ENCODE data around the gene CDKN2D. TPM values are rescaled to one million over a fixed set of nuclear protein-coding genes. Genes with fewer than 3 reads are reported as not detected.
"Not testable (repeated sequence)": the region's sequence is repeated elsewhere in the genome, so short reads cannot be mapped to it uniquely, and the experiment has no call there.

The CDKN2D gene
- total RNA-seq, 4 donors from 2014 or later: 14.4 to 20.2 (median 15.9) TPM

DNA sequence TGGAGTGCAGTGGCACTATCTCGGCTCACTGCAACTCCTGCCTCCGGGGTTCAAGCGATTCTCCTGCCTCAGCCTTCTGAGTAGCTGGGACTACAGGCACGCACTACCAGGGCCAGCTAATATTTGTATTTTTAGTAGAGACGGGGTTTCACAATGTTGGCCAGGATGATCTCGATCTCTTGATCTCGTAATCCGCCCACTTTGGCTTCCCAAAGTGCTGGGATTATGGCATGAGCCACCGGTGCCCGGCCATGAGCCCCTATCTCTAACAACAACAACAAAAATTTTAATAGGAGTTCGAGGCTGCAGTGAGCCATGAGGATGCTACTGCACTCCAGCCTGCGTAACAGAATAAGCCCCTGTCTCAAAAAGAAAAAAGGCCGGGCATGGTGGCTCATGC lies 13.3 kb upstream of the CDKN2D start:
- Histone ChIP-seq H3K4me3 (no peak overlapping the region), H3K4me1 (peaks cover 0 to 10% (median 0%) of the 10 kb centered on the region in 4 donors), H3K27ac (no peak overlapping the region), H3K9me3 (no peaks in the 10 kb centered on the region), H3K36me3 (no peaks in the 10 kb centered on the region), H3K27me3 (peaks cover 0 to 4% of the 10 kb centered on the region in 2 donors)
- TF ChIP-seq EP300 (IDR thresholded peaks at IDR 0.05) (no peak), CTCF (IDR thresholded peaks at IDR 0.05) (no peak), POLR2A (IDR thresholded peaks at IDR 0.05) (no peak)
- no peak for DNase-seq (ENCODE audit: low spot score in 2 of 2)
- 88% methylated on average over 13 of the region's 13 CpGs for WGBS, 2 donors

GRCh38 chr19:10580979-10581631 lies 12.3 kb upstream of the CDKN2D start:
- no peaks in the 10 kb centered on the region for H3K27me3 ChIP-seq
- WGBS, 2 donors: 23 to 29% methylated on average over 24 to 31 of the region's 31 CpGs

DNA sequence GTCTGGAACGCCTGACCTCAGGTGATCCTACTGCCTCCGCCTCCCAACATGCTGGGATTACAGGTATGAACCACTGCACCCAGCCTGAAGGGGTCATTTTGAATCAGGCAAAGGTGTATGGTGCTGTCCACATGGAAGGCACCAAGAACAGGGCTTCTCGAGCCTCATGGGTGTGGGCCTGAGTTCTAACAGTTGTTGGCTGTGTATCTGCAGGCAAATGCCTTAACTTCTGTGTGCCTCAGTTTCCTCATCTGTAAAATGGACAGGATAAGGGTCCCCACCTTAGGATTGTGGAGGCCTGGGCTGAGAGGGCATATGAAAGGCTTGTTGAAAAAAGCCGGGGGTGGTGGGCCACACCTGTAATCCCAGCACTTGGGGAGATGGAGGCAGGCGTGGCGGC lies 9.2 kb upstream of the CDKN2D start:
- Histone ChIP-seq H3K27ac (no peak overlapping the region), H3K4me1 (peaks cover 0 to 9% (median 0%) of the 10 kb centered on the region in 4 donors), H3K4me3 (no peak overlapping the region), H3K36me3 (no peaks in the 10 kb centered on the region), H3K27me3 (no peaks in the 10 kb centered on the region), H3K9me3 (no peaks in the 10 kb centered on the region)
- WGBS, 2 donors: 86 to 91% methylated on average over 6 of the region's 6 CpGs
- TF ChIP-seq CTCF (IDR thresholded peaks at IDR 0.05) (no peak), EP300 (IDR thresholded peaks at IDR 0.05) (no peak), POLR2A (IDR thresholded peaks at IDR 0.05) (no peak)
- no peak for DNase-seq (ENCODE audit: low spot score in 2 of 2)

More at GRCh38 chr19:10580979-10581631, 12.3 kb upstream of the CDKN2D start:
- H3K27ac ChIP-seq: peak overlapping the region in 1 of 4 donors; percentile 71
- no peaks in the 10 kb centered on the region for H3K9me3 ChIP-seq
- TF ChIP-seq CTCF (IDR thresholded peaks at IDR 0.05): peak; percentile 98 to 100 (median 99)
- TF ChIP-seq POLR2A (IDR thresholded peaks at IDR 0.05): no peak
- peak; percentile 53 to 64 for TF ChIP-seq EP300 (IDR thresholded peaks at IDR 0.05)
- peaks cover 0 to 9% (median 0%) of the 10 kb centered on the region in 4 donors for H3K4me1 ChIP-seq
- DNase-seq (ENCODE audit: low spot score in 2 of 2): peak; percentile 88 to 97
- no peak overlapping the region for H3K4me3 ChIP-seq
- H3K36me3 ChIP-seq: no peaks in the 10 kb centered on the region

DNA sequence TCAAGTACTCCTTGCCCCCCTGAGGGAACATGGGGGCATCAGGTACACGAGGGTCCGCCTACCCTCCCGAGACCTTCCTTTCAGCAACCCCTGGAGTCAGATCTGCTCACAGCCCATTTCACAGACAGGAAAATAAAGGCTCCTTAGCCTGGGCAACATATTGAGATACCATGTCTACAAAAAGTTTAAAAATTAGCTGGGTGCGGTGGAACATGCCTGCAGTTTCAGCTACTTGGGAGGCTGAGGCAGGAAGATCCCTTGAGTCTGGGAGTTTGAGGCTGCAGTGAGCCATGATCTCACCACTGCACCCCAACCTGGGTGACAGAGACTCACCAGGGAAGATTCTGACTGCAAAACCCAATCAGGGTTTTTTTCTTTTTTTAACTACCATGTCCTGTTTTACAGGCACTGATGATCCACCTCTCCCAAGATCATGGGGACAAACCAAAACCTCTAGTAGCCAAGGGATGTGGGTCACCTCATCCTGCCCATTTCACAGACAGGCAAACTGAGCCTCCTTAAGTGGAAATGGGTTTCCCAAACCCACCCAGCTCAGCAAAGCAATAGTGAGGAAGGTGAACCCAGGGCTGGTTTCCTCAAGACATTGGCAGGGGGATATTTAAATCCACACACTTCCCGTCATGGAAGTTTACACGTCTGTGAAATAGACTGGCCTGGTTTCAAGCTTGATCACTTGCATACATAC lies 6.4 kb upstream of the CDKN2D start:
- H3K4me1 ChIP-seq: peaks cover 0 to 6% (median 0%) of the 10 kb centered on the region in 4 donors
- no peak overlapping the region for H3K27ac ChIP-seq
- H3K27me3 ChIP-seq: no peaks in the 10 kb centered on the region
- WGBS, 2 donors: 81 to 83% methylated on average over 6 of the region's 6 CpGs
- no peak for DNase-seq (ENCODE audit: low spot score in 2 of 2)
- no peak overlapping the region for H3K4me3 ChIP-seq
- H3K36me3 ChIP-seq: no peaks in the 10 kb centered on the region
- H3K9me3 ChIP-seq: no peaks in the 10 kb centered on the region
- TF ChIP-seq CTCF (IDR thresholded peaks at IDR 0.05) (no peak), EP300 (IDR thresholded peaks at IDR 0.05) (no peak), POLR2A (IDR thresholded peaks at IDR 0.05) (no peak)

- WGBS, 2 donors: 84 to 85% methylated on average over 8 of the region's 8 CpGs
These were observed 5.7 kb upstream of the CDKN2D start for GRCh38 chr19:10574462-10574861.

GRCh38 chr19:10573793-10574192 lies 5.0 kb upstream of the CDKN2D start:
- H3K27me3 ChIP-seq; H3K4me3 ChIP-seq; H3K27ac ChIP-seq; H3K36me3 ChIP-seq; DNase-seq (ENCODE audit: low spot score in 2 of 2); H3K9me3 ChIP-seq: not testable (repeated sequence)
- 82 to 84% methylated on average over 6 of the region's 6 CpGs for WGBS, 2 donors
- peaks cover 0 to 16% (median 7%) of the 10 kb centered on the region in 4 donors for H3K4me1 ChIP-seq

More at GRCh38 chr19:10574462-10574861, 5.7 kb upstream of the CDKN2D start:
- TF ChIP-seq CTCF (IDR thresholded peaks at IDR 0.05) (no peak), EP300 (IDR thresholded peaks at IDR 0.05) (no peak), POLR2A (IDR thresholded peaks at IDR 0.05) (no peak)
- no peaks in the 10 kb centered on the region for H3K9me3 ChIP-seq
- H3K27me3 ChIP-seq: no peaks in the 10 kb centered on the region
- no peak overlapping the region for H3K27ac ChIP-seq
- no peak for DNase-seq (ENCODE audit: low spot score in 2 of 2)
- no peaks in the 10 kb centered on the region for H3K36me3 ChIP-seq
- peaks cover 0 to 12% (median 4%) of the 10 kb centered on the region in 4 donors for H3K4me1 ChIP-seq
- H3K4me3 ChIP-seq: no peak overlapping the region

All from tibial nerve (tissue), 4 donors.